Panc1 (cell line): ENCODE data around the gene GUK1. TPM values are rescaled to one million over a fixed set of nuclear protein-coding genes. Genes with fewer than 3 reads are reported as not detected.

ENCODE experiments used
- ATAC-seq: fragments of 200-7000 bp; cut with Tn5 transposase; 2 replicates; pipeline ENCODE4 v1.9.1; 2020; ENCODE audit warnings: mild to moderate bottlenecking, moderate library complexity
- BruUV-seq: library from RNA; stranded (reverse); fragments of 400-500 nt; replicated peaks from 2 replicates; lab custom pipeline; 2021; lab: Mats Ljungman, UMichigan
- CTCF ChIA-PET: fragments of 300-600 bp; sonication (Branson Sonifier 250); formaldehyde crosslinking; loops from one replicate; lab custom pipeline; 2022; ENCODE audit warnings: antibody characterized with exemption; lab: Charles Lee
- POLR2A ChIA-PET: fragments of 300-600 bp; sonication (Branson Sonifier 250); formaldehyde crosslinking; loops from one replicate; lab custom pipeline; 2022; ENCODE audit warnings: antibody characterized with exemption; lab: Charles Lee
- DNase-seq: peaks from one replicate; pipeline ENCODE4 v3.0.0-alpha.2; 2010; ENCODE audit warnings: low read depth, low spot score
- H3K27ac ChIP-seq: 2 replicates; pipeline ENCODE4 v1.5.1; 2011; ENCODE audit warnings: mild to moderate bottlenecking, low read length, inconsistent platforms
- H3K27me3 ChIP-seq: fragments of 200-500 bp; sonication (Bioruptor generic); 2 replicates; pipeline ENCODE4 v1.6.0; 2014; ENCODE audit warnings: low read length, inconsistent platforms; ENCODE audit not compliant: control insufficient read depth, insufficient read depth
- H3K36me3 ChIP-seq: fragments of 200-500 bp; sonication (Bioruptor generic); 2 replicates; pipeline ENCODE4 v1.5.1; 2014; ENCODE audit warnings: inconsistent platforms, mild to moderate bottlenecking, low read length, moderate library complexity; ENCODE audit not compliant: control insufficient read depth, insufficient read depth
- H3K4me1 ChIP-seq: 2 replicates; pipeline ENCODE4 v1.5.1; 2011; ENCODE audit warnings: inconsistent platforms, mild to moderate bottlenecking, low read length, moderate library complexity; ENCODE audit not compliant: control insufficient read depth, insufficient read depth
- H3K4me3 ChIP-seq, 2 experiments: 2 replicates each; pipeline ENCODE4 v1.5.1; 2011 to 2012; ENCODE audit warnings: low read depth in 2 of 2, low read length in 2 of 2, mild to moderate bottlenecking in 2 of 2, inconsistent platforms in 1 of 2, moderate library complexity in 1 of 2
- H3K9me3 ChIP-seq: fragments of 200-500 bp; sonication (Bioruptor generic); 2 replicates; pipeline ENCODE4 v1.5.1; 2014; ENCODE audit warnings: low read depth, mild to moderate bottlenecking, inconsistent platforms, low read length, moderate library complexity; ENCODE audit not compliant: control insufficient read depth, insufficient read depth
- POLR2AphosphoS5 ChIP-seq: IDR thresholded peaks from 2 replicates; pipeline ENCODE4 v1.6.1; 2012; ENCODE audit warnings: mild to moderate bottlenecking, low read depth, low read length, moderate library complexity
- SIN3A ChIP-seq: IDR thresholded peaks from 2 replicates; pipeline ENCODE4 v1.6.1; 2012; ENCODE audit warnings: low read depth, mild to moderate bottlenecking, low read length, moderate library complexity, borderline replicate concordance; ENCODE audit not compliant: insufficient read depth
- TCF7L2 ChIP-seq: IDR thresholded peaks from 2 replicates; pipeline ENCODE4 v1.6.1; 2011; ENCODE audit warnings: mild to moderate bottlenecking, low read depth, low read length, inconsistent platforms
- in situ Hi-C: cut with HindIII; loops from 2 replicates; pipeline ENCODE4 v1.10.0; 2016; ENCODE audit warnings: low sequenced_read_pairs, low pct_unique_long_range_greater_than_20kb
- intact Hi-C: fragments of 100-400 bp; cut with micrococcal nuclease; formaldehyde crosslinking; loops from one replicate; pipeline ENCODE4 v1.10.0; 2022; ENCODE audit not compliant: unreplicated experiment
- total RNA-seq: library from RNA; stranded (reverse); gene quantifications from one replicate; pipeline ENCODE4 v1.2.1, GENCODE V29; 2021; ENCODE audit not compliant: unreplicated experiment
- TF ChIP-seq, protein P1 (sequence below): fragments of 450-650 bp; IDR thresholded peaks from 2 replicates; pipeline ENCODE4 v1.5.1; 2017; ENCODE audit warnings: mild to moderate bottlenecking
- TF ChIP-seq, protein P2 (sequence below), 2 experiments: IDR thresholded peaks; 2 replicates each; pipeline ENCODE4 v1.6.1; 2011 to 2012; ENCODE audit warnings: low read depth in 2 of 2, control low read depth in 1 of 2, low read length in 1 of 2, mild to moderate bottlenecking in 1 of 2, moderate library complexity in 1 of 2; ENCODE audit not compliant: insufficient read depth in 1 of 2

The GUK1 gene
- total RNA-seq, 1 experiment from 2014 or later: 188 TPM

DNA sequence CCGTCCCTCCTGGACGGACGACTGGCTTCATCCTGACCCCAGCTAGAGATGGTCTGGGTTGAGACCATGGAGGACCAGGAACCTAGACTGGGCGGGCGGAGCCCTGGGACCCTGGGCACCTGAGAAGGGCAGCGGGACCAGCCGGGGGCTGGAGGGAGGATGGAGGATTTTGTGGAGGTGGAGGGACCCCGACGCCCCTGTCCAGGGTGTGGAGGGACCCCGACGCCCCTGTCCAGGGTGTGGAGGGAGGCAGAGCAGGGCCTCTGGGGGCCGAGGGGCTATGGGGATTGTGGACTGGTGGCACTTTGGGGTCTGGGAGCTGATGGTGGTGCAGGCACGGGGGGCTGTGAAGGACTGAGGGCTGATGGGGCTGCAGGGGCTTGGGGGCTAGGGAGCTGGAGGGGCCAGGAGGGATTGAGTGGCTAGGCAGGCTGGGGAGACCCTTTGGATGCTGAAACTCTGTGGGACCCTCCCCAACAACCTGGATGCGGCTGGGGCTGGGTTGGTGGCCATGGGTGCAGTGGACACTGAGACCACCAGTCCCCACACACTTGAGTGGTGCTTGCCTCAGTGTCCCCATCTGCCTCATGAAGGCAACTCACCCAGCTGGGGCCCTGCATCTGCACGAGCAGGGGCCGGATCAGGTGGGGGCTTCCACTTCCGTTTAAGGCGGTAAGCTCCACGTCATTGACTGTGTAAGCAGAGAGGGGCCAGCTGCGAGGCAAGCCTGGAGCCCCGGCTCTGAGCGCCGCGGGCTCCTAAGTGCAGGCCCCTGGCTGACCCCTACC lies 17.1 kb downstream of the GUK1 start:
- no peak for DNase-seq
- Histone ChIP-seq H3K36me3 (no peaks in the 10 kb centered on the region), H3K4me3 (no peak overlapping the region), H3K27me3 (no peaks in the 10 kb centered on the region), H3K9me3 (no peaks in the 10 kb centered on the region), H3K27ac (no peak overlapping the region), H3K4me1 (no peaks in the 10 kb centered on the region; the same call in 1 of the 2 replicates)
- in situ Hi-C loops: no loop called here
- BruUV-seq: no TSS peak
- CTCF ChIA-PET: interaction anchor here (0.5 kb wide), 1 partner anchor 151 kb away, joined by 4 read pairs; no protein-coding TSS in a partner anchor
- no peak for ATAC-seq
- TF ChIP-seq, protein P1, sequence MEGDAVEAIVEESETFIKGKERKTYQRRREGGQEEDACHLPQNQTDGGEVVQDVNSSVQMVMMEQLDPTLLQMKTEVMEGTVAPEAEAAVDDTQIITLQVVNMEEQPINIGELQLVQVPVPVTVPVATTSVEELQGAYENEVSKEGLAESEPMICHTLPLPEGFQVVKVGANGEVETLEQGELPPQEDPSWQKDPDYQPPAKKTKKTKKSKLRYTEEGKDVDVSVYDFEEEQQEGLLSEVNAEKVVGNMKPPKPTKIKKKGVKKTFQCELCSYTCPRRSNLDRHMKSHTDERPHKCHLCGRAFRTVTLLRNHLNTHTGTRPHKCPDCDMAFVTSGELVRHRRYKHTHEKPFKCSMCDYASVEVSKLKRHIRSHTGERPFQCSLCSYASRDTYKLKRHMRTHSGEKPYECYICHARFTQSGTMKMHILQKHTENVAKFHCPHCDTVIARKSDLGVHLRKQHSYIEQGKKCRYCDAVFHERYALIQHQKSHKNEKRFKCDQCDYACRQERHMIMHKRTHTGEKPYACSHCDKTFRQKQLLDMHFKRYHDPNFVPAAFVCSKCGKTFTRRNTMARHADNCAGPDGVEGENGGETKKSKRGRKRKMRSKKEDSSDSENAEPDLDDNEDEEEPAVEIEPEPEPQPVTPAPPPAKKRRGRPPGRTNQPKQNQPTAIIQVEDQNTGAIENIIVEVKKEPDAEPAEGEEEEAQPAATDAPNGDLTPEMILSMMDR: no peak
- TF ChIP-seq TCF7L2 (no peak), POLR2AphosphoS5 (no peak), SIN3A (no peak)
- TF ChIP-seq, protein P2, sequence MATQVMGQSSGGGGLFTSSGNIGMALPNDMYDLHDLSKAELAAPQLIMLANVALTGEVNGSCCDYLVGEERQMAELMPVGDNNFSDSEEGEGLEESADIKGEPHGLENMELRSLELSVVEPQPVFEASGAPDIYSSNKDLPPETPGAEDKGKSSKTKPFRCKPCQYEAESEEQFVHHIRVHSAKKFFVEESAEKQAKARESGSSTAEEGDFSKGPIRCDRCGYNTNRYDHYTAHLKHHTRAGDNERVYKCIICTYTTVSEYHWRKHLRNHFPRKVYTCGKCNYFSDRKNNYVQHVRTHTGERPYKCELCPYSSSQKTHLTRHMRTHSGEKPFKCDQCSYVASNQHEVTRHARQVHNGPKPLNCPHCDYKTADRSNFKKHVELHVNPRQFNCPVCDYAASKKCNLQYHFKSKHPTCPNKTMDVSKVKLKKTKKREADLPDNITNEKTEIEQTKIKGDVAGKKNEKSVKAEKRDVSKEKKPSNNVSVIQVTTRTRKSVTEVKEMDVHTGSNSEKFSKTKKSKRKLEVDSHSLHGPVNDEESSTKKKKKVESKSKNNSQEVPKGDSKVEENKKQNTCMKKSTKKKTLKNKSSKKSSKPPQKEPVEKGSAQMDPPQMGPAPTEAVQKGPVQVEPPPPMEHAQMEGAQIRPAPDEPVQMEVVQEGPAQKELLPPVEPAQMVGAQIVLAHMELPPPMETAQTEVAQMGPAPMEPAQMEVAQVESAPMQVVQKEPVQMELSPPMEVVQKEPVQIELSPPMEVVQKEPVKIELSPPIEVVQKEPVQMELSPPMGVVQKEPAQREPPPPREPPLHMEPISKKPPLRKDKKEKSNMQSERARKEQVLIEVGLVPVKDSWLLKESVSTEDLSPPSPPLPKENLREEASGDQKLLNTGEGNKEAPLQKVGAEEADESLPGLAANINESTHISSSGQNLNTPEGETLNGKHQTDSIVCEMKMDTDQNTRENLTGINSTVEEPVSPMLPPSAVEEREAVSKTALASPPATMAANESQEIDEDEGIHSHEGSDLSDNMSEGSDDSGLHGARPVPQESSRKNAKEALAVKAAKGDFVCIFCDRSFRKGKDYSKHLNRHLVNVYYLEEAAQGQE (IDR thresholded peaks at IDR 0.05; ENCODE audit: insufficient read depth in 1 of 2, low read depth in 2 of 2, low read length in 1 of 2): no peak
- POLR2A ChIA-PET: interaction anchor here (0.6 kb wide), 1 partner anchor 9 kb away, joined by 5 read pairs; no protein-coding TSS in a partner anchor
- intact Hi-C loops: no loop called here

DNA sequence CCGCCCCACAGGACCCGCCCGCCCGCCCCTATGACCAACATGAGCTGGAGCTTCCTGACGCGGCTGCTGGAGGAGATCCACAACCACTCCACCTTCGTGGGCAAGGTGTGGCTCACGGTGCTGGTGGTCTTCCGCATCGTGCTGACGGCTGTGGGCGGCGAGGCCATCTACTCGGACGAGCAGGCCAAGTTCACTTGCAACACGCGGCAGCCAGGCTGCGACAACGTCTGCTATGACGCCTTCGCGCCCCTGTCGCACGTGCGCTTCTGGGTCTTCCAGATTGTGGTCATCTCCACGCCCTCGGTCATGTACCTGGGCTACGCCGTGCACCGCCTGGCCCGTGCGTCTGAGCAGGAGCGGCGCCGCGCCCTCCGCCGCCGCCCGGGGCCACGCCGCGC lies 17.6 kb downstream of the GUK1 start:
- in situ Hi-C loops (no loop called here), intact Hi-C loops (no loop called here)
- Histone ChIP-seq H3K9me3 (no peaks in the 10 kb centered on the region), H3K27ac (no peak overlapping the region), H3K4me1 (peaks cover 5% of the 10 kb centered on the region), H3K36me3 (no peaks in the 10 kb centered on the region), H3K4me3 (no peak overlapping the region), H3K27me3 (no peaks in the 10 kb centered on the region)
- ATAC-seq (no peak), DNase-seq (no peak)
- POLR2A ChIA-PET: interaction anchor here (0.6 kb wide), 1 partner anchor 9 kb away, joined by 5 read pairs; no protein-coding TSS in a partner anchor
- BruUV-seq: no TSS peak
- CTCF ChIA-PET: interaction anchor here (0.5 kb wide), 1 partner anchor 150 kb away, joined by 4 read pairs; no protein-coding TSS in a partner anchor
- TF ChIP-seq, protein P1: no peak
- TF ChIP-seq, protein P2 (IDR thresholded peaks at IDR 0.05; ENCODE audit: insufficient read depth in 1 of 2, low read depth in 2 of 2, low read length in 1 of 2): no peak
- TF ChIP-seq TCF7L2 (no peak), POLR2AphosphoS5 (no peak), SIN3A (no peak)
